Lower lobe of right lung (tissue), 2 donors: Measurements from ENCODE around the gene SMAD2. TPM values are rescaled to one million over a fixed set of nuclear protein-coding genes. Genes with fewer than 3 reads are reported as not detected.
"Not testable (repeated sequence)": the region's sequence is repeated elsewhere in the genome, so short reads cannot be mapped to it uniquely, and the experiment has no call there.

Experiments used
- ATAC-seq, 2 donors: fragments of 200-7000 bp; cut with Tn5 transposase; one replicate each; pipeline ENCODE4 v1.9.1; 2020 to 2022; ENCODE audit warnings: mild to moderate bottlenecking in 2 of 2, moderate library complexity in 2 of 2
- DNase-seq: peaks from one replicate; pipeline ENCODE4 v3.0.0-alpha.2; 2020
- H3K27ac ChIP-seq: fragments of 200-600 bp; one replicate; pipeline ENCODE4 v1.8.0; 2022
- H3K27me3 ChIP-seq: fragments of 200-600 bp; one replicate; pipeline ENCODE4 v1.8.0; 2022; ENCODE audit warnings: low read depth
- H3K36me3 ChIP-seq: fragments of 200-600 bp; one replicate; pipeline ENCODE4 v1.8.0; 2022; ENCODE audit warnings: mild to moderate bottlenecking
- H3K4me1 ChIP-seq: fragments of 200-600 bp; one replicate; pipeline ENCODE4 v1.8.0; 2022
- H3K4me3 ChIP-seq: fragments of 200-600 bp; one replicate; pipeline ENCODE4 v1.8.0; 2022; ENCODE audit warnings: mild to moderate bottlenecking
- H3K9me3 ChIP-seq: fragments of 200-600 bp; one replicate; pipeline ENCODE4 v1.8.0; 2022
- CTCF ChIP-seq: fragments of 200-600 bp; IDR thresholded peaks from one replicate; pipeline ENCODE4 v1.8.0; 2022; ENCODE audit warnings: antibody characterized with exemption, mild to moderate bottlenecking
- intact Hi-C: fragments of 100-400 bp; cut with DNase I; formaldehyde crosslinking; loops from one replicate; pipeline ENCODE4 v1.11.0; 2022
- total RNA-seq: library from RNA; stranded (reverse); fragmentation: NEBNext Ultra II Directional; extraction: Animal tissue kit (Norgen Biotek cat#: 25700); gene quantifications from one replicate; pipeline ENCODE4 v1.2.1, GENCODE V29; 2021
- donor health status: DM: no; HTN: yes; CAD: no; lungs with severe emphysema.

Gene SMAD2
- total RNA-seq, 1 donor from 2014 or later = 161 TPM

- H3K36me3 ChIP-seq = peaks cover 12% of the 10 kb centered on the region
- no peaks in the 10 kb centered on the region for H3K4me1 ChIP-seq
- no peak for DNase-seq
- intact Hi-C loops = no loop called here
- peak; percentile 46 to 55 for ATAC-seq
- no peaks in the 10 kb centered on the region for H3K27me3 ChIP-seq
- H3K4me3 ChIP-seq = no peak overlapping the region
- no peak overlapping the region for H3K27ac ChIP-seq
- H3K9me3 ChIP-seq = no peaks in the 10 kb centered on the region
- TF ChIP-seq CTCF = no peak
Measured at GRCh38 chr18:47830772-47831171, 99.7 kb downstream of the SMAD2 start.

GRCh38 chr18:47829831-47830230 is 100.6 kb downstream of the SMAD2 start:
- H3K27ac ChIP-seq = no peak overlapping the region
- ATAC-seq = no peak
- DNase-seq = no peak
- intact Hi-C loops = no loop called here
- H3K36me3 ChIP-seq = peaks cover 17% of the 10 kb centered on the region
- no peaks in the 10 kb centered on the region for H3K4me1 ChIP-seq
- no peaks in the 10 kb centered on the region for H3K27me3 ChIP-seq
- H3K4me3 ChIP-seq = no peak overlapping the region
- H3K9me3 ChIP-seq = no peaks in the 10 kb centered on the region
- no peak for TF ChIP-seq CTCF

- H3K36me3 ChIP-seq, H3K27ac ChIP-seq, intact Hi-C loops, H3K4me1 ChIP-seq, DNase-seq, ATAC-seq, H3K9me3 ChIP-seq, H3K4me3 ChIP-seq, H3K27me3 ChIP-seq: not testable (repeated sequence)
Measured at GRCh38 chr18:47828031-47828430, 102.4 kb downstream of the SMAD2 start.

DNA sequence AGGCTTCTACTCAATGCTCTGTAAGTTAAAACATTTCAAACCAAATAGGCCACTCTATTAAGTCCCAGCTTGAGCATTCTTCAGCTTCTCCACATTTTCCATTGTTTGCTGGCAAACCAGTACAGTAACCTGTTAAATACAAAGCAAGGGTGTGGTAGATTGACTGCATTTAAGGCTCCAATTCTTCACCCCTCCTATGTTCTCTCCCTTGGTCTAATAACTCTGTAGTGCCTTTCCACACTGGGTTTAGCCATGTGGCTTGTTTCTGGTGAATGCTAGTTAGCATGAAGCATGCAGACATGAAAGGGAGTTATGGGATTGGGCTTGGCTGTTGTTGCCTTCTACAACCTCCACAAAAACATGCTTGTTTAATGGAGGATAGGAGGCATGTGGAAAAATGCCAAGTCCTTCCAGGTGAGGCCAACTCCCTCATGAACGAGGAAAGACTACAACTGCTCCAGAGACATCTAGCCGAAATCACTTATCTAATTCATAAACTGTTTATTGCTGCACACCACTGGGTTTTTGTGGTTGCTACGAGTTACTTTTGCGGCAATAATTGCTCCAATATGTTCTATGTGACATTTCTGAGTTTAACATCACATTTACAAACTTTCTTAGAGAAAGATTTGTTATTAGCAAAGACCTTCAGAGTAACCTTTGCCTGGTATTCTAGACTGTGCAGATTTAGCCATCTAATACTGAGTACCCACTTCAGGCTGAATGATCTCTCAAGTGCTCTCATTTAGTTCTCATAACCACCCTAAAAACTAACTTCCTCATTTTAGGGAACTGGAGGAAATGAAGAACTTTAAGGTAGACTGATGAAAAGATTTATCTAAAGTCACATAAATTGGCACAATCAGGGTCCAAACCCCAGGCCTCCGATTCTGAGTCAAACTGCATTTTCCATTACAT is 104.0 kb downstream of the SMAD2 start:
- H3K27me3 ChIP-seq = no peaks in the 10 kb centered on the region
- H3K9me3 ChIP-seq = no peaks in the 10 kb centered on the region
- ATAC-seq = peak; percentile 78 to 89
- no peak for TF ChIP-seq CTCF
- H3K36me3 ChIP-seq = peaks cover 6% of the 10 kb centered on the region
- H3K4me3 ChIP-seq = no peak overlapping the region
- H3K27ac ChIP-seq = peak overlapping the region; percentile 20
- DNase-seq = no peak
- intact Hi-C loops = no loop called here
- H3K4me1 ChIP-seq = no peaks in the 10 kb centered on the region

GRCh38 chr18:47821314-47821713 is 109.1 kb downstream of the SMAD2 start:
- H3K4me1 ChIP-seq = peaks cover 8% of the 10 kb centered on the region
- no peak overlapping the region for H3K4me3 ChIP-seq
- ATAC-seq = peak; percentile 34 to 73
- DNase-seq = no peak
- intact Hi-C loops = no loop called here
- no peaks in the 10 kb centered on the region for H3K9me3 ChIP-seq
- peaks cover 5% of the 10 kb centered on the region for H3K36me3 ChIP-seq
- H3K27me3 ChIP-seq = no peaks in the 10 kb centered on the region
- H3K27ac ChIP-seq = peak overlapping the region; percentile 43
- no peak for TF ChIP-seq CTCF

GRCh38 chr18:47817795-47818077 is 112.7 kb downstream of the SMAD2 start:
- no peak for TF ChIP-seq CTCF
- peak overlapping the region; percentile 54 for H3K27ac ChIP-seq
- intact Hi-C loops = no loop called here
- ATAC-seq (no peak), DNase-seq (no peak)
- peak overlapping the region; percentile 18 for H3K4me3 ChIP-seq
- H3K36me3 ChIP-seq = no peaks in the 10 kb centered on the region
- H3K9me3 ChIP-seq = no peaks in the 10 kb centered on the region
- no peaks in the 10 kb centered on the region for H3K27me3 ChIP-seq
- peaks cover 8% of the 10 kb centered on the region for H3K4me1 ChIP-seq
